ENCODE data around the gene LMO3.
"Not testable (repeated sequence)": the region's sequence is repeated elsewhere in the genome, so short reads cannot be mapped to it uniquely, and the experiment has no call there.

LMO3 gene

DNA sequence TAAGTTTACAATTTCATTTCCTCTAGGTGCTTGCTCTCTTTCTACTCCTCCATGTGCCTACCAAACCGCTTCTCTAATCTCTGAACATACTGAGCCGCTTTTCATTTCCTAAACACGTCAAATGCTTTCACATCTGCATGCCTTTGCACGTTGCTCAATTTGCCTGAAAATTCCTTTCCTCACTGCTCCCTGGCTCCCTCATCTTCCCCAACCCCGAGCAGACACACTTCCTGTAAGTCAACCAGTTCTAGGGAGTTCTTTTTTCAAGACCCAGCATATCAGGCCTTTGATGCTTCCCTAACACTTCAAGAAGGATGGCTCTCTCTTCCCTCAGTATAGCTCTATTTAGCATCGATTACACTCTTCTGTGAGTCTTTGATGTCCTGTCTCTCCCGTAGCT, 50.3 kb downstream of the LMO3 start:
- no peak for DNase-seq (ENCODE audit: low spot score)
- TF ChIP-seq, protein P1, sequence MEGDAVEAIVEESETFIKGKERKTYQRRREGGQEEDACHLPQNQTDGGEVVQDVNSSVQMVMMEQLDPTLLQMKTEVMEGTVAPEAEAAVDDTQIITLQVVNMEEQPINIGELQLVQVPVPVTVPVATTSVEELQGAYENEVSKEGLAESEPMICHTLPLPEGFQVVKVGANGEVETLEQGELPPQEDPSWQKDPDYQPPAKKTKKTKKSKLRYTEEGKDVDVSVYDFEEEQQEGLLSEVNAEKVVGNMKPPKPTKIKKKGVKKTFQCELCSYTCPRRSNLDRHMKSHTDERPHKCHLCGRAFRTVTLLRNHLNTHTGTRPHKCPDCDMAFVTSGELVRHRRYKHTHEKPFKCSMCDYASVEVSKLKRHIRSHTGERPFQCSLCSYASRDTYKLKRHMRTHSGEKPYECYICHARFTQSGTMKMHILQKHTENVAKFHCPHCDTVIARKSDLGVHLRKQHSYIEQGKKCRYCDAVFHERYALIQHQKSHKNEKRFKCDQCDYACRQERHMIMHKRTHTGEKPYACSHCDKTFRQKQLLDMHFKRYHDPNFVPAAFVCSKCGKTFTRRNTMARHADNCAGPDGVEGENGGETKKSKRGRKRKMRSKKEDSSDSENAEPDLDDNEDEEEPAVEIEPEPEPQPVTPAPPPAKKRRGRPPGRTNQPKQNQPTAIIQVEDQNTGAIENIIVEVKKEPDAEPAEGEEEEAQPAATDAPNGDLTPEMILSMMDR (IDR thresholded peaks at IDR 0.05; ENCODE audit: extremely low read depth, missing control alignments), result no peak

DNA sequence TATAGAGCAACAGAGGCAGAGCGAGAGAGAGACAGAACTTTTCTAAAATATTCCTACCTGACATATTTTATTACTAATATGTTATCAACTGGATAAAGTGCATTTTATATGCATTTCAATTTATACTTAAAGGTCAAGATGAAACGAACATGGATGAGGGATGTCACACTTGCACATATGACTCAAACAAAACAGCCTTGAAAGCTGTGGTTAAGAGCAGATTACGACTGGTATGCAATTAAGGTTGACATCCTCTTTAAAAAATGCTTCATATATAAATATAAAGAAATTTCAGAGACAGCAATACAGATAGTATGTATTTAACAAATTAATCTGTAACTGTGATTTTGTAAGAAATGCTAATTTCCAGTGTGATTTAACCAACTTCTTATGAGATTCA, 52.5 kb downstream of the LMO3 start:
- DNase-seq (ENCODE audit: low spot score), result no peak
- TF ChIP-seq, protein P1 (IDR thresholded peaks at IDR 0.05; ENCODE audit: extremely low read depth, missing control alignments), result no peak

DNA sequence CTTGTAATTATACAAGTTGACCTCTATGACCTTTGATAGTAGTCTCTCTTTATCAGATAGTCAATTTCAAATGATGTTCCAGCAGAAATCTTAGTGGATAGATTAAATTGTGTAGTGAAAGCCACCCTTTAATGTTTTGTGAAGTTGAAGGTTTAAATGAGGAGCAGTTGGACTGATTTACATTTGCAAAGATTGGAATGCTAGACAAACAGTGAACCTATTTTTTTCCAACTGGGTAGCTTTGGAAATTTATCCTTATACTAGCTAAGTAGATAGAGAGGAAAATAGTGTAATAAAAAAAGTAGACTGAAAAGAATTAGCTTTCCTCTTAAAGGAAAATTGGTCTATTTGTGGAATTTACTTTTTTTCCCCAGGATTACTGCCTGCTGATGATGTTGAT, 53.7 kb downstream of the LMO3 start:
- TF ChIP-seq, protein P1 (IDR thresholded peaks at IDR 0.05; ENCODE audit: extremely low read depth, missing control alignments), result no peak
- no peak for DNase-seq (ENCODE audit: low spot score)

DNA sequence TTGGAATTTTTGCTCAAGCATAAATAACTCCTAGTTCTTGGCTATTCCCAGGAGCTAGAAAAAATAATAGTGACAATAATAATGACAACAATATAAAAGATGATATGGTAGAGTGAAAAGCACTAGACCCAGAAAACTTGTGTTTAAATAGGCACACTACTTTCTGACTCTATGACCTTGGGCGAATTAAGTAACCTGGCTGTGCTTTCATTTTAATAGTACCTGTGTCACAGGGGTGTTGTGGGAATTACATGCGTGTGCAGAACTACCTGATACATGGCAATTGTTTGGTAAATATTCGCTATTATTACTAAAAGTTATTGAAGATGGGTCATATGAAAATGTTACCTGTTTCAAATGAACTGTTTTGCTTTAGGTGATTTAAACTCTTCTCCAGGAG, 60.1 kb downstream of the LMO3 start:
- TF ChIP-seq, protein P1 (IDR thresholded peaks at IDR 0.05; ENCODE audit: extremely low read depth, missing control alignments), result no peak
- no peak for DNase-seq (ENCODE audit: low spot score)

DNA sequence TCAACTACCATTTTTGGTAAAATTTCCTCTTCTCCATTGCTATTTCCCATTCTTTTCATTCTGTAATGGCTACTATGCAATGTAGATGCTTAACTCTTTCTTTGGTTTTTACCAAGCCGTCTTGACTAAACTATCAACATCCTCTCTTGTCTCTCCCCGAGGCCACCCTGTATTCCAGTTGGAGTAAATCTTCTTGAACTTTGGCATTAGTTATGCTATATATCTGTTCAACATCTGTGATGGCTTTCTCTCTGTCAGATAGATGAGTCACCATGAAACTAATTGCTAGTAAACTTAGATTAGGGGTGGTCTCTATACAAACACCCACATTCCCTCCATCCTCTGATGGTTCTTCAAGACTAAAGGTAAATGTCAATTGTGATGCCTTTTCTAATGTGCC, 63.4 kb downstream of the LMO3 start:
- TF ChIP-seq, protein P1 (IDR thresholded peaks at IDR 0.05; ENCODE audit: extremely low read depth, missing control alignments), result no peak
- no peak for DNase-seq (ENCODE audit: low spot score)

DNA sequence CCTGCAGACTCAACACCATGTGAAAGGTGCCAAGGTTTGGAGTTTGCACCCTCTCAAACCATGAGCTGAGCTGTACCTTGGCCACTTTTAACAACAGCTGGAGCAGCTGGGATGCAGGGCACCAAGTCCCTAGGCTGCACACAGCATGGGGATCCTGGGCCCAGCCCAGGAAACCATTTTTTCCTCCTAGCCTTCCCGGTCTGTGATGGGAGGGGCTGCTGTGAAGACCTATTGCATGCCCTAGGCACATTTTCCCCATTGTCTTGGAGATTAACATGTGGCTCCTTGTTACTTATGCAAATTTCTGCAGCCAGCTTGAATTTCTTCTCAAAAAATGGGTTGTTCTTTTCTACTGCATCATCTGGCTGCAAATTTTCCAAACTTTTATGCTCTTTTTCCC, 68.3 kb downstream of the LMO3 start:
- DNase-seq (ENCODE audit: low spot score), result not testable (repeated sequence)

DNA sequence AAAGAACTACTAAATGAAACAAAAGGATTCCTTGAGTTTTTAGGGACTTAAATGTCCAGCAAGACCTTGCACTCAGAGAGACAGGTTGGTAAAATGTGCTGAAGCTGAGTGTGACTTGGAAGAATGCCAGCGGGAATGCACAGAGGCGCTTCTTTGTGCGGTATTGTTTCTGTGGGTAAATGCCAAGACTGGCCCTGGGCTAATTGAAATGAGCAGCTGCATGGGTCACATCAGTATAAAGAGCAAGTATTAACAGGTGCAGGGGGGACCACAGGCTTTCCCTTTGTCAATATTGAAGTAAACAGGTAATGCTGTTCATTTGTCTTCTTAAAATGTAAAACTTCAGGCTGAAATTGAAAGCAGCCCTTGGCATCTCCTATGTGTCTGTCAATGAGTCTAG, 74.3 kb downstream of the LMO3 start:
- TF ChIP-seq, protein P1 (IDR thresholded peaks at IDR 0.05; ENCODE audit: extremely low read depth, missing control alignments), result no peak
- DNase-seq (ENCODE audit: low spot score), result no peak

DNA sequence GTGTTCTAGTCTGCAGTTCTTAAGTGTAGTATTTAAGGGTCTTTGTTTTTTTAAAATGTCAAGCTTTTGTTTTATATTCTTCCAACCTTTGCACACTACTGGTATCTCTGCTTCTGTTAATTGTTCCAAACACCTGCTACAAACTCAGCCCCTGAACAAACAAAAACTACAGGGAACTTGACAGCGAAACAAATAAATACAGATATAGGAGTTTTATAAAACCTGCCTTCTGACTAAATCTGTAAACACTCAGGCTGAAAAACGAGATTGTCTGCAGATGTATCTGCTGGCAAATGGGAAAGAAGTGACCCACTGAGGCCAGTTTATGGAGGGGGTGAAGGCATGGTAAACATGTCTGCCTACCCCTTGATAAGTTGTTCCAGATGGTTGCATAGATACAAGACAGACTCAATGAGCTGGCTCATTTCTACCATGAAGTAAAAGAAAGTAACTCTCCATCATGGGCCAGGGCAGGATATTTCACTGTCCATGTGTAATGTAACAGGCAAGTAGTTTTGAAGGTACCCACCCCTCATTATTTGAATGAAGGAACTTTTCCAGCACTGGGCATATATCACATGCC, 75.6 kb downstream of the LMO3 start:
- no peak for DNase-seq (ENCODE audit: low spot score)

More for the DNA sequence above, 75.6 kb downstream of the LMO3 start:
- TF ChIP-seq, protein P1 (IDR thresholded peaks at IDR 0.05; ENCODE audit: extremely low read depth, missing control alignments), result no peak
